Smooth muscle cell (in vitro differentiated cells): ENCODE results near the gene SIRT3. TPM values are rescaled to one million over a fixed set of nuclear protein-coding genes. Genes with fewer than 3 reads are reported as not detected.
A peak's percentile ranks its signal among the peaks of the same experiment; 100 is the strongest.

Source experiments
- DNase-seq: peaks from one replicate; lab custom pipeline; 2025; ENCODE audit not compliant: unreplicated experiment; lab: John Stamatoyannopoulos, UW
- H2AFZ ChIP-seq: fragments of 200-600 bp; sonication (generic); 2 replicates; pipeline ENCODE4 v1.6.0; 2016; ENCODE audit warnings: antibody characterized with exemption, low read depth, mild to moderate bottlenecking
- H3F3A ChIP-seq: fragments of 200-600 bp; sonication (generic); 2 replicates; pipeline ENCODE4 v1.6.0; 2017; ENCODE audit warnings: antibody characterized with exemption, low read depth
- H3K27ac ChIP-seq: fragments of 200-600 bp; sonication (generic); 2 replicates; pipeline ENCODE4 v1.5.1; 2016; ENCODE audit warnings: low read depth, mild to moderate bottlenecking
- H3K27me3 ChIP-seq: fragments of 200-600 bp; sonication (generic); 2 replicates; pipeline ENCODE4 v1.6.1; 2016; ENCODE audit warnings: low read depth, mild to moderate bottlenecking
- H3K36me3 ChIP-seq: fragments of 200-600 bp; sonication (generic); 2 replicates; pipeline ENCODE4 v1.5.1; 2016; ENCODE audit warnings: low read depth
- H3K4me1 ChIP-seq: fragments of 200-600 bp; sonication (generic); 2 replicates; pipeline ENCODE4 v1.5.1; 2016; ENCODE audit warnings: low read depth
- H3K4me2 ChIP-seq: fragments of 200-600 bp; sonication (generic); 2 replicates; pipeline ENCODE4 v1.6.0; 2016; ENCODE audit warnings: mild to moderate bottlenecking
- H3K4me3 ChIP-seq: fragments of 200-600 bp; sonication (generic); 2 replicates; pipeline ENCODE4 v1.5.1; 2016; ENCODE audit warnings: mild to moderate bottlenecking
- H3K79me2 ChIP-seq: fragments of 200-600 bp; sonication (generic); 2 replicates; pipeline ENCODE4 v1.6.0; 2016; ENCODE audit warnings: low read depth, mild to moderate bottlenecking
- H3K9ac ChIP-seq: fragments of 200-600 bp; sonication (generic); 2 replicates; pipeline ENCODE4 v1.6.0; 2016; ENCODE audit warnings: low read depth
- H3K9me3 ChIP-seq: fragments of 200-600 bp; sonication (generic); replicated peaks from 2 replicates; pipeline ENCODE4 v1.5.1; 2016; ENCODE audit warnings: low read depth
- H4K20me1 ChIP-seq: fragments of 200-600 bp; sonication (generic); 2 replicates; pipeline ENCODE4 v1.6.0; 2016; ENCODE audit warnings: low read depth
- WGBS: methylation state at CpG from one replicate; pipeline ENCODE4 v1.1.7; 2016; ENCODE audit warnings: low lambda C conversion rate; 5-methylcytosine and 5-hydroxymethylcytosine counted together
- polyA plus RNA-seq: library from polyadenylated mRNA; unstranded; fragments of >200 nt; fragmentation: Nextera tagmentation; extraction: Ambion mirVana; gene quantifications from 2 replicates; pipeline ENCODE4 v1.2.1, GENCODE V29; 2016
- total RNA-seq: library from RNA; depleted of rRNA; stranded (reverse); fragments of >200 nt; gene quantifications from 2 replicates; pipeline ENCODE4 v1.2.3, GENCODE V29; 2014
- TF ChIP-seq, protein P1 (sequence below): fragments of 200-600 bp; sonication (generic); IDR thresholded peaks from 2 replicates; pipeline ENCODE4 v1.5.1; 2017; ENCODE audit warnings: borderline replicate concordance, mild to moderate bottlenecking, antibody characterized with exemption; ENCODE audit not compliant: insufficient read depth, poor library complexity, severe bottlenecking

The SIRT3 gene
- total and polyA plus RNA-seq, 2 experiments from 2014 or later: 13.0 to 19.8 TPM

DNA sequence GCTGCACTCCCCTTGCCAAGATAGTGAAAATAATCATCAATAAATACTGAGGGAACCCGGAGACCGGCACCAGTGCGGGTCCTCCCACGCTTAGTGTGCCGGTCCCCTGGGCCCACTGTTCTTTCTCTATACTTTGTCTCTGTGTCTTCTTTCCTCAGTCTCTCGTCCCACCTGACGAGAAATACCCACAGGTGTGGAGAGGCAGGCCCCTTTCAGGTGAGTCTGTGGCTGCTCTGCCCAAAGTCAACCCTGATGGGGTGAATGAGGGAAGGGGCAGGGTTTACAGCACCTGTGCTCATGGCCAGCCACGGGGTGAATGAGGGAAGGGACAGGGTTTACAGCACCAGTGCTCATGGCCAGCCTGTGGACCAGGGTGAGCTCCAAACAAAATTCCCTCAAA lies 33.7 kb downstream of the SIRT3 start:
- Histone ChIP-seq H3K79me2 (peaks cover 44% of the 10 kb centered on the region), H3K27me3 (no peaks in the 10 kb centered on the region), H4K20me1 (peaks cover 73% of the 10 kb centered on the region), H3K9me3 (no peaks in the 10 kb centered on the region), H3K4me2 (no peak overlapping the region), H3K9ac (no peak overlapping the region), H3K4me3 (no peak overlapping the region), H2AFZ (no peak overlapping the region), H3K27ac (peak overlapping the region; percentile 31), H3F3A (no peaks in the 10 kb centered on the region), H3K4me1 (peaks cover 6% of the 10 kb centered on the region), H3K36me3 (no peaks in the 10 kb centered on the region)
- TF ChIP-seq, protein P1, sequence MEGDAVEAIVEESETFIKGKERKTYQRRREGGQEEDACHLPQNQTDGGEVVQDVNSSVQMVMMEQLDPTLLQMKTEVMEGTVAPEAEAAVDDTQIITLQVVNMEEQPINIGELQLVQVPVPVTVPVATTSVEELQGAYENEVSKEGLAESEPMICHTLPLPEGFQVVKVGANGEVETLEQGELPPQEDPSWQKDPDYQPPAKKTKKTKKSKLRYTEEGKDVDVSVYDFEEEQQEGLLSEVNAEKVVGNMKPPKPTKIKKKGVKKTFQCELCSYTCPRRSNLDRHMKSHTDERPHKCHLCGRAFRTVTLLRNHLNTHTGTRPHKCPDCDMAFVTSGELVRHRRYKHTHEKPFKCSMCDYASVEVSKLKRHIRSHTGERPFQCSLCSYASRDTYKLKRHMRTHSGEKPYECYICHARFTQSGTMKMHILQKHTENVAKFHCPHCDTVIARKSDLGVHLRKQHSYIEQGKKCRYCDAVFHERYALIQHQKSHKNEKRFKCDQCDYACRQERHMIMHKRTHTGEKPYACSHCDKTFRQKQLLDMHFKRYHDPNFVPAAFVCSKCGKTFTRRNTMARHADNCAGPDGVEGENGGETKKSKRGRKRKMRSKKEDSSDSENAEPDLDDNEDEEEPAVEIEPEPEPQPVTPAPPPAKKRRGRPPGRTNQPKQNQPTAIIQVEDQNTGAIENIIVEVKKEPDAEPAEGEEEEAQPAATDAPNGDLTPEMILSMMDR: no peak
- no peak for DNase-seq
- 86% methylated on average over 8 of the region's 8 CpGs for WGBS

DNA sequence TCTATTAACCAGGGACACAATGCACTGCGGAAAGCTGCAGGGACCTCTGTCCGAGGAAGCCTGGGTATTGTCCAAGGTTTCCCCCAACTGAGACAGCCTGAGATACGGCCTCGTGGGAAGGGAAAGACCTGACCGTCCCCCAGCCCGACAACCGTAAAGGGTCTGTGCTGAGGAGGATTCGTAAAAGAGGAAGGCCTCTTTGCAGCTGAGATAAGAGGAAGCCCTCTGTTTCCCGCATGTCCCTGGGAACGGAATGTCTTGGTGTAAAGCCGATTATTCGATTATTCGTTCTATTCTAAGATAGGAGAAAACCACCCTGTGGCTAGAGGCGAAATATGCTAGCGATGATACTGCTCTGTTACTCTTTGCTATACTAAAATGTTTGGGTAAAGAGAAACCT lies 34.2 kb downstream of the SIRT3 start:
- no peaks in the 10 kb centered on the region for H3K36me3 ChIP-seq
- H3K79me2 ChIP-seq: peaks cover 42% of the 10 kb centered on the region
- H3K9me3 ChIP-seq: no peaks in the 10 kb centered on the region
- TF ChIP-seq, protein P1: no peak
- peaks cover 73% of the 10 kb centered on the region for H4K20me1 ChIP-seq
- no peak overlapping the region for H3K4me3 ChIP-seq
- H2AFZ ChIP-seq: no peak overlapping the region
- WGBS: 83% methylated on average over 15 of the region's 15 CpGs
- no peak overlapping the region for H3K27ac ChIP-seq
- no peak for DNase-seq
- H3K27me3 ChIP-seq: no peaks in the 10 kb centered on the region
- no peak overlapping the region for H3K4me2 ChIP-seq
- H3K9ac ChIP-seq: no peak overlapping the region
- H3K4me1 ChIP-seq: peaks cover 6% of the 10 kb centered on the region
- no peaks in the 10 kb centered on the region for H3F3A ChIP-seq

DNA sequence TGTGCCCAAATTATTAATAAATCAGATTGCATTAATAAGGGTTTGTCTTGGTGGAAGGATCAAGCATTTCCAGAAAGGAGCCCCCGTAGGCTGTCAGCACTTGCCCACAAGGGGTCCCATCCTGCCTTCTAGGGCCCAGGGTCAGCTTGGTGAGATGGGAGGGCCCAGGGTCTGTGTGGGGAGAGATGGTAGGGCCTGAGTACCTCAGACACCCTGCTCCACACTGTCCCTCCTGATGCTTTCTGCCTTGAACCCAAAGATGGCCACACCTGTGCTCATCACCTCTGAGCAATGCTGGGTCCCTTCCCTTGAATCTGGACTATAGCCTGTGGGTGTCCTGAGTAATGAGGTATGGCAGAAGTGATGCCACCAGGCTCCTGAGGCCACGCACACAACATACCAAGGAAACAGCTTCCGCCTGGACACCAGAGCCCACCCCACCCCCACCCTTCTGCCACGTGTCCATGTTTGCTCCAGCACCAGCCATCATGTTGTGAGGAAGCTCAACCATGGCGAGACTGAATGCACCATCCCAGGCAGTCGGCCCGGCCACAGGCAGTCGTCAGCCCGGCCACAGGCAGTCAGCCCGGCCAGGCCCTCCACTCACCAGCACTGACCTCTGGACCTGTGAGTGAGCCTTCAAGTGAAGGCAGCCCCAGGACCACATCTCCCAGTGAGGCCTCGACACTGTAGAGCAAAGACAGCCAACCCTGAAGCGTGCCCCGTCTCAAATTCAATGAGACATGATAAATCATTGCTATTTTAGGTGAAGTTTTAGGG lies 35.7 kb downstream of the SIRT3 start:
- no peaks in the 10 kb centered on the region for H3K27me3 ChIP-seq
- H3K4me1 ChIP-seq: no peaks in the 10 kb centered on the region
- 95% methylated on average over 11 of the region's 13 CpGs for WGBS
- H3K4me2 ChIP-seq: no peak overlapping the region
- no peaks in the 10 kb centered on the region for H3K9me3 ChIP-seq
- no peak overlapping the region for H3K9ac ChIP-seq
- no peak overlapping the region for H3K4me3 ChIP-seq
- H3F3A ChIP-seq: no peaks in the 10 kb centered on the region
- TF ChIP-seq, protein P1: no peak
- peaks cover 57% of the 10 kb centered on the region for H4K20me1 ChIP-seq
- H2AFZ ChIP-seq: no peak overlapping the region
- H3K36me3 ChIP-seq: no peaks in the 10 kb centered on the region
- no peak overlapping the region for H3K27ac ChIP-seq
- peaks cover 27% of the 10 kb centered on the region for H3K79me2 ChIP-seq
- DNase-seq: no peak

DNA sequence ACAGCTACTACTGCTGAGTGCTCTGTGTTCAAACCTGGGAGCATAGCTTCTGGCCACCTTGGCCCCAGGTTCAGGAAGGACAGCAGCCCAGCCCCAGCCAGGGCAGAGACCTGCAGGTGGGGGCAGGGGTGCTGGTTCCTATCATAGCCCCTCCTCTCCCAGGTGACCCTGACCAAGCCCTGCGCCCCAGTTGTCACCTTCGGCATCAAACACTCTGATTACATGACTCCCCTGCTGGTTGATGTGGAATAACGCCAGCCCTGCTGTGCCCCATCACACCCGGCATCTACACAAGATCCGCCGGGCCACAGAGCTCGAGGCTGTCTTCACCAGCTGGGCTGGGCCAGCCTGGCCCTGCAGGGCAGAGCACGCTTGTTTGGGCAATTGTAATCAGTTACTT lies 36.4 kb downstream of the SIRT3 start:
- Histone ChIP-seq H3K9me3 (no peaks in the 10 kb centered on the region), H3F3A (no peaks in the 10 kb centered on the region), H3K4me2 (no peak overlapping the region), H3K27ac (no peak overlapping the region), H4K20me1 (peaks cover 51% of the 10 kb centered on the region), H3K9ac (no peak overlapping the region), H3K36me3 (no peaks in the 10 kb centered on the region), H2AFZ (no peak overlapping the region), H3K4me3 (no peak overlapping the region), H3K4me1 (no peaks in the 10 kb centered on the region), H3K27me3 (no peaks in the 10 kb centered on the region), H3K79me2 (peaks cover 20% of the 10 kb centered on the region)
- DNase-seq: no peak
- TF ChIP-seq, protein P1: no peak
- 86% methylated on average over 8 of the region's 8 CpGs for WGBS
